Raji (cell line): ENCODE measurements around the gene GRID1.

Experiments
- POLR2A ChIP-seq: IDR thresholded peaks from 2 replicates; pipeline ENCODE4 v1.6.1; 2011; ENCODE audit warnings: low read depth, low read length, control low read depth; ENCODE audit not compliant: insufficient read depth

Gene GRID1

GRCh38 chr10:86113501-86113900 is 253.1 kb downstream of the GRID1 start:
- no peak for TF ChIP-seq POLR2A

GRCh38 chr10:86113044-86113443 is 253.6 kb downstream of the GRID1 start:
- TF ChIP-seq POLR2A: no peak

GRCh38 chr10:86111902-86112545 is 254.6 kb downstream of the GRID1 start:
- no peak for TF ChIP-seq POLR2A

- TF ChIP-seq POLR2A: no peak
These were observed 256.3 kb downstream of the GRID1 start for GRCh38 chr10:86110156-86110786.

- TF ChIP-seq POLR2A: no peak
These were observed 257.2 kb downstream of the GRID1 start for GRCh38 chr10:86109421-86109820.

GRCh38 chr10:86108696-86109095 is 257.9 kb downstream of the GRID1 start:
- TF ChIP-seq POLR2A: no peak

- TF ChIP-seq POLR2A: no peak
These were observed 259.5 kb downstream of the GRID1 start for GRCh38 chr10:86107131-86107530.

- no peak for TF ChIP-seq POLR2A
These were observed 260.0 kb downstream of the GRID1 start for GRCh38 chr10:86106616-86107015.

- no peak for TF ChIP-seq POLR2A
These were observed 261.0 kb downstream of the GRID1 start for GRCh38 chr10:86105640-86106039.

- no peak for TF ChIP-seq POLR2A
These were observed 261.4 kb downstream of the GRID1 start for GRCh38 chr10:86105181-86105580.

- no peak for TF ChIP-seq POLR2A
These were observed 261.9 kb downstream of the GRID1 start for GRCh38 chr10:86104611-86105145.

- no peak for TF ChIP-seq POLR2A
These were observed 262.4 kb downstream of the GRID1 start for GRCh38 chr10:86104156-86104555.

- TF ChIP-seq POLR2A: no peak
These were observed 263.0 kb downstream of the GRID1 start for GRCh38 chr10:86103391-86104101.

- TF ChIP-seq POLR2A: no peak
These were observed 264.1 kb downstream of the GRID1 start for GRCh38 chr10:86102451-86102850.

- TF ChIP-seq POLR2A: no peak
These were observed 264.6 kb downstream of the GRID1 start for GRCh38 chr10:86102031-86102430.

- no peak for TF ChIP-seq POLR2A
These were observed 266.0 kb downstream of the GRID1 start for GRCh38 chr10:86100581-86101061.

GRCh38 chr10:86099542-86100334 is 266.9 kb downstream of the GRID1 start:
- no peak for TF ChIP-seq POLR2A
